GM19463 (cell line): Measurements from ENCODE around the gene PRSS56.
"Not testable (repeated sequence)": the region's sequence is repeated elsewhere in the genome, so short reads cannot be mapped to it uniquely, and the experiment has no call there.

Source experiments
- ATAC-seq: cut with Tn5 transposase; IDR thresholded peaks from one replicate; pipeline ENCODE4 v1.9.1; 2021; ENCODE audit warnings: mild to moderate bottlenecking, moderate library complexity; ENCODE audit not compliant: unreplicated experiment

Gene PRSS56

DNA sequence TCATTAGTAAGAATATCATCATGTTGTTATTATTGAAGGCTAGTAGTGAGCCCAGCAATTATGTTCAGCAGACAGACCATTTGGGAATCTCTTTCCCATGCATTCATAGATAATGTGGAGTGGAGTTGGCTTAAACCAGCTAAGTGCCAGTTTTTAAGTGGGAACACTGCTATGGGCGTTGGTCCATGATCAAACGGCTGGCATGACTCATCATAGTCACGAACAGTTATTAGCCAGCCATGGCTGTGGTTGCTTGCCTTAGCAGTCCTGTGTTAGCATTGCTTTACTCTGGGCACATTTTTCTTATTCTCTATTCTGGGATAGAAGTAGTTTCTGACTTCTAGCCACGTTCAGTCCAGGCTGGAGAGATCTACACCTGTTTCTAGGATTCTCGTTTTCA, 48.0 kb downstream of the PRSS56 start:
- ATAC-seq, result no peak

DNA sequence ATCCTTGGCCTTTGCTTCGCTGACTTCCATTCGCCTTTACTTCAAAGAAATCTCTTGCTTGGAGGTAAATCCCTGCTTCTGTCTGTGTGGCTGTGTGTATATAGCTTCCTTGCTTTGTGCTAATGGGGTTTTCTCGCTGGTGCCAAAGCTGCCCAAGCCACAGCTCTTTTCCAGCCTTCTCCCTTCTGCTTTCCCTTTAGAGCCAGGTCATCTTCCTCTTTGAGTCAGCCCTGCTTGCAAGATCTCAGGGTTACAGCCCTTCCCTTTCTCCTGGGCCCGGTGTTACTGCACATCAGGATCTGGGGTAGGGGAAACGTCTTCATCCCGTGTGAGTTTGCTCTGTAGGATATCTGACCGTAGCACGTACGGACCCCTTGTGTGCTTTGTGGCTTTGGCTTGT, 49.4 kb downstream of the PRSS56 start:
- ATAC-seq, result no peak

- ATAC-seq, result not testable (repeated sequence)
These were observed 50.3 kb downstream of the PRSS56 start for GRCh38 chr2:232570481-232570880.

DNA sequence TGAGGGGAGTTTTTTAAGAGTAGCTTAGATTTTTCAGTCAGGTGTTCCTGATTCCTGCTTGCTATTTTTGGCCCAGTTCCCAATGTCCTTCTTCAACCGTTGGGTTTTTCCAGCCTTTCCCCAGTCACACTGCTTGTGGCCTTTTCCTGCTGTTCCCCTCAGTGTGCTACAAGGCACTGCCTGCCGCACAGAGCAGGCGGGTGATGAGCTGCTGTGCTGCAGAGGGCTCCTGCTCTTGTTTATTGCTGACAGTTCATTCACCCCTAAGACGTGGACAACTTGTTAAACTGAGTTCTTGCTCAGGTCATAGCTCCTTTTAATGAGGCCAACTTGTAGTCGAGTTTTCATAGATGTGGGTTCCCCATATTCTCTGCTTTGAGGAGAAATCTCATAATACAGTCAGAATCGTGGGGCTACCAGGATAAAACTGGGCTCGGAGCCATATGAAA, 50.9 kb downstream of the PRSS56 start:
- no peak for ATAC-seq

GRCh38 chr2:232573042-232573441, 52.9 kb downstream of the PRSS56 start:
- no peak for ATAC-seq

DNA sequence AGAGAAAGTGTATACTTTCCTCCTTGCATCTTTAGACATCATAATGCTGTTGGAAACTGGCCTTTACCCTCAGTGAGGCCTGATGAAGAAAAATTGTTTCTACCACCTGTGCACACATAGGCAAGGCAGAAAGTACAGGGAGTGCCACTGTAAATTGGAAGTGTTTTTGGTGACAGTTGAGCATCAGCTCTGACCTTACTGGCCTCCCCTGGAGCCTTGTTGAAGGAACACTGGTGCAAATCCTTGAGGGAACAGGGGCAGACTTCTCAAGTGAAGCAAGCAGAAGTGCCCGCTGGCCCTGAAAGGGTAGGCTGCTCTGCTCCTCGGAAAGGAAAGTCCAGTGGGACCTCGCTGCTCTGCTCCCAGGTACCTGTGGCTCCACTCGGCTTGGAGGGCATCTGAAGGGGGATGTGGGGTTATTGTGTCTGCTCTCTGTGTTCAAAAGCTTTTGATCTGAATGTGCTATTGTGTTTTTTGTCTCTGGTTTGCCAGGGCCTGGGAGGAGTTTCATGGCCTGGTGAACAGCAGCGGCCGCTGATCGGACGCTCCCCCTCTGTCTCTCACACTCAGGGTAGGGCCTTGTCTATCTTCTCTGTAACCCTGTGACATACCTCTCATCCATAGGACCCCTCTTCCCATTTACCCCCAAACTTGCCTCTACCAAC, 53.7 kb downstream of the PRSS56 start:
- ATAC-seq, result no peak

DNA sequence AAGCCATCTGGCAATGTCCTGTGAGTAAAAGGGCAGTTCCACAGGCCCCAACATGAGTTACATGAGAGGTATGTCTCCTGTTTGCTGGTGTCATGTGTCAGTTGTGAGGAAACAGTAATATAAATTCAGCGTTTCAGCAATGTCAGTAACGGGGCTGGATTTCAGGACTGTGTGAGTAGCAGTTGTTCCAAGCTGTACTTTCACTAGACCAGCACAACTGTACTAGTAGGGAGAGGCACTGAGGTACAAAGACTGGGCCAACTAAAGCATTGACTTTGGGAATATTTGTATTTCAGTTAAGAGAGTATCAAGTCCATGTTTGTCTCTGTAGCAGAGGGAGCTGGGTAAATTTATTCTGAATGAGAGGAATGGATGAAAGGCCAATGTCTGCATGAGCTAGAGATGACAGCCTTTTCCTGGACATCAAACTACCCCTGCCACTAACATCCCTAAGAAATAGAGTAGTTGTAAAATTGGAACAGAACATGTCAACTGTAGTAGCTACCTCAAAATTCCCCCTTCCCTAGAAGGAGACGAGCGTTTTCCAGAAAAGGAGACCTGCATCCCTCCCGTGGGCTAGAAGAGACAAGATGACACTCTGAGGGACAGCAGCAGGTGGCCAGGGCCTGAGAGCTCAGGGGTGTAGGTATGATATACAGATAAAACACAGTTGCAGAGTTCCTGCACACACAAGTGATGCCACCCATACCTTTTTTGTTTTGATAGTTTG, 54.7 kb downstream of the PRSS56 start:
- no peak for ATAC-seq
